ENCODE data around the gene MED17.

Gene MED17

GRCh38 chr11:93849751-93850593 lies 65.9 kb downstream of the MED17 start:
- no peak for DNase-seq (ENCODE audit: low spot score)

GRCh38 chr11:93850594-93851018 lies 66.5 kb downstream of the MED17 start, which contains the start of gene VSTM5:
TSS of gene VSTM5 (minus strand) at chr11:93850618. CDS start at chr11:93850502, 116 bp downstream.
- DNase-seq (ENCODE audit: low spot score): no peak

GRCh38 chr11:93852242-93852641 lies 68.2 kb downstream of the MED17 start:
- DNase-seq (ENCODE audit: low spot score): no peak

GRCh38 chr11:93857413-93858120 lies 73.5 kb downstream of the MED17 start:
- DNase-seq (ENCODE audit: low spot score): no peak

GRCh38 chr11:93858121-93858775 lies 74.2 kb downstream of the MED17 start:
- DNase-seq (ENCODE audit: low spot score): no peak

GRCh38 chr11:93861808-93862207 lies 77.7 kb downstream of the MED17 start:
- DNase-seq (ENCODE audit: low spot score): no peak
